Activated CD8-positive, alpha-beta memory T cell treated with anti-CD3 and anti-CD28 coated beads, Interleukin-2, amount 50 U/mL, for 24 hours (primary cell): ENCODE measurements around the gene DPM1.
"Not testable (repeated sequence)": the region's sequence is repeated elsewhere in the genome, so short reads cannot be mapped to it uniquely, and the experiment has no call there.

Experiments
- DNase-seq: peaks from one replicate; pipeline ENCODE4 v3.0.0-alpha.2; 2020; ENCODE audit errors: extremely low read depth

DPM1 gene

DNA sequence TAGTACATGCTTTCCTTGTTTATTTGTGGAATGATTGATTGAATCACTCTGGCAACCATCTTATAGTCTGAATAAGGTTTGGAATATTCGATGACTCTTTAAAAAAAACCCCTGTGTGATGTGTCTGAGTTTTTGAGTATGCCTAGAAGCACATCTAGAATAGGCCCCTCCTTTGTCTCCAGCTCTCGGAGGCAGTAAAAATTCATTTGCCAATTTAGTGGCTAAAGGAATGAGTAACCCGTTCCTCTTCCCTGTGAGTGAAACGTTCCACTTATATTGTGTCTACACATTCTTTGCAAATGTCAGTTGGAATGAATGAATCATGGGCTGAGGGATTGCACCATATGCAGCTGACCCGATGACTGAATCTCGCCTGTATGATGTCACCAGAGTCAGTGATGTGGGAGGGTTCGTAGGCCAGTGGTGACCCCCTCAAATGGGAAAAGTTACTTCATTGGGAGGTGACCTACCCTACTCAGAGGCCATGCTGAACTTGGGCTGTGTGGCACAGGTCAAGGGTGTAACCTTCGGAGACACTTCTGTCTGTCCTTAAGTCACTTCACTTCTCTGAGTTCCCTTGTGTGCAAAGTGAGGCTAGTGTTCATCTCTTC, 21.8 kb upstream of the DPM1 start:
- DNase-seq = no peak

DNA sequence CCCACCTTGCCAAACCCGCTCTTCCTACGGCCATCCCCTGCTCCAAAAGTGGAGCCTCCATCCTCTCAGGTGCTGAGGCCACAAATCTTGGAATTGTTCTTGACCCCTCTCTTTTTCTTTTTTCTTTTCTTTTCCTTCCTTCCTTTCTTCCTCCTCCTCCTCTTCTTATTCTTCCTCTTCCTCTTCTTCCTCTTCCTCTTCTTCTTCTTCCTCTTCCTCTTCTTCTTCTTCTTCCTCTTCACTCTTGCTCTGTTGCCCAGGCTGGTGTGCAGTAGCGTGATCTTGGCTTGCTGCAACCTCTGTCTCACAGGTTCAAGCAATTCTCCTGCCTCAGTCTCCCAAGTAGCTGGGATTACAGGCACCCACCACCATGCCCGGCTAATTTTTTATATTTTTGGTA, 20.2 kb upstream of the DPM1 start:
- not testable (repeated sequence) for DNase-seq

GRCh38 chr20:50977066-50978021, 19.0 kb upstream of the DPM1 start:
- no peak for DNase-seq

- no peak for DNase-seq
Observed at GRCh38 chr20:50975701-50976330, 17.5 kb upstream of the DPM1 start.

- DNase-seq = no peak
Observed at GRCh38 chr20:50969912-50970311, 11.6 kb upstream of the DPM1 start.

DNA sequence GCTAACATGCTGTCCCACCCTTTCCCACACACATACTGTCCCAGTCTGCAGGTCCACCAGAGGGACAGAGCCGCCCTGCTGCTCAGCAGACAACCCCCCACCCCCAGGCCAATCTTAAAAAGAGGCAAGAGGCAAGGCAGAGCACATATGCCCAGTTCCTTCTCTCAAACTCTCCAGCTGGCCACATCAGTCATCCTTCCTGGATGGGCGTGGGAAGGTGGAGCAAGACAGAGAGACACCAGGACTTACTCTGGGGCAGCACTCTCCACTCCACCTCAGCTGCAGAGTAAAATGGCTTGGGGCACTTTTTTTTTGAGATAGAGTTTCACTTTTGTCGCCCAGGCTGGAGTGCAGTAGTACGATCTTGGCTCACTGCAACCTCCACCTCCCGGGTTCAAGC, 11.1 kb upstream of the DPM1 start:
- DNase-seq = no peak

GRCh38 chr20:50968289-50968688, 10.0 kb upstream of the DPM1 start:
- DNase-seq = no peak

DNA sequence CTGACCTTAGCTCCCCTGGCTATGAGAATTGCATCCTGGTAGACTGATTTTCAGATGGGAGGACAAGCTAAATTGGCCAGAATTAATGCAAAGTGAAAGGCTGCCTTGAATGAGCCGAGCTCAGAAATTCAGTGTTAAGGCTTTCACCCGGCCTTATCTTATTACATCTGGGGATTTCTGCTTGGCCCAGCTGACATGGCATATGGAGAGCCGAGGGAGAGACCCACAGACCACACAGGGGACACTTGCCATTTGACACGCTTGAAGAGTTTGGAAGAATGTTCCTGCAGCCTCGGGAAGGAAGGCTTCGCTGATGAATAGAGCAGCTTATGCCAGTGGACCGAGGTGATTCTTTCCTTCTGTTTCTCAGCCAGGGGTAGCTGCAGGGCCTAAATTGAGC, 9.3 kb upstream of the DPM1 start:
- no peak for DNase-seq

GRCh38 chr20:50959543-50960126, 1.3 kb upstream of the DPM1 start:
- no peak for DNase-seq

- DNase-seq = peak; percentile 69
Observed at GRCh38 chr20:50958615-50959542, 547 bp upstream of the DPM1 start, which contains the start of gene MOCS3. Gene MOCS3 (plus strand): TSS chr20:50958818. CDS start chr20:50958843, 25 bp downstream.

GRCh38 chr20:50957276-50957675, 1.1 kb downstream of the DPM1 start:
- no peak for DNase-seq

GRCh38 chr20:50953821-50954220, 4.5 kb downstream of the DPM1 start:
- no peak for DNase-seq

DNA sequence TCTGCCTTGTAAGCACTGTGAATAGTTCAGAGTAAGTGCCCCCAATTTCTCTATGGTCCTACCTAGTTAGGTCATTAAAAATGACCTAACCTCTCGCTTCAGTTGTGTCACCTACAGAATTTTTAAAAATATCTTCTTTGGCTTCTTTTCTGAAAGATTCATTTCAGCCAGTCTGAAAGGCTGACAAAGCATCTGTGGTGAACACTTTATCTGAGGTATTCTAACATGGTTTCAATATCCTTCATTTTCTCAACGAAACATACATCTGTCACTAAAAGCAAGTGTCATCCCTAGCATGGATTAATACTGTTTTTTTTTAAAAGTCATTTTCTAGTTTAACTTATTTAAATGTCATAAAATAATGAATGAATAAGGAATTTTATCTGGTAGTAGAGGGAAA, 5.1 kb downstream of the DPM1 start:
- no peak for DNase-seq

GRCh38 chr20:50948132-50948785, 10.1 kb downstream of the DPM1 start:
- no peak for DNase-seq

- no peak for DNase-seq
Observed at GRCh38 chr20:50943069-50943468, 15.3 kb downstream of the DPM1 start.

DNA sequence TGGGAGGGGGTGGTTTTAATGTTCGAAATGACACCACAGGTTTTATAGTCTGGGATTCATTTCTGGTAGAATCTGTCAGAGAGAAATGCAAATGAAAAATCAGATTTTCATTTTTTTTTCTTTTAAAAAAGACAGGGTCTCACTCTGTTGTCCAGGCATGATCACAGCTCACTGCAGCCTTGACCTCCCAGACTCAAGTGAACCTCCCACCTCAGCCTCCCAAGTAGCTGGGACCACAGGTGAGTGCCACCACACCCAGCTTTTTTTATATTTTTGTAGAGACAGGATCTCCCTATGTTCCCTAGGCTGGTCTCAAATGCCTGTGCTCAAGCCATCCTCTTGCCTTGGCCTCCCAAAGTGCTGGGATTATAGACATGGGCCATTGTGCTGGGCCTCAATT, 24.7 kb downstream of the DPM1 start:
- no peak for DNase-seq

DNA sequence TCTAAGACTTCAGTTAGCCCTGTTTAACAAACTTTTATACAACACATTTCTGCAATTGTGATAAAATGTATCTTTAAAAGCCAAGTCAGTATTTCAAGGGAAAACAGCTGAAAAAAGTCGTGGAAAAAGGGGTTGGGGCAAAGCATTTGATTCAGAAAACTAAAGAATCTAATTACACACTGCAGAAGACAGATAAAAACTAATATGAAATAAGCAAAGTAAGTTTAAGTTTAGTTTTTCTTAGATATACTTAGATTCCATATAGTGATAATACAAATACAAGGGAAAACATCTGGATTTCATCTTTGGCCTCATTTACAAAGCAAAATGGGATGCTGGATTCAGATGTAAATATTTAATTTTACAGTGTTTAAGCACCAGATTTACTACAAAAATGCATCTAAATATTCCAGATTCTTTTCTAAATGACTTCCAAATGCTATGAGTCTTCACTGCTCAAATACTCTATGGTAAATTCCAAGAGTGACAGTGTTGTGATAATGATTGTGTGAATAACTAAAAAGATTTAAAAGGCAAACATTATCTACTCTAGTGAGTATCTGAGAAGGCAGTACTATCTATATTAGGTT, 25.5 kb downstream of the DPM1 start:
- no peak for DNase-seq

- DNase-seq = no peak
Observed at GRCh38 chr20:50932016-50932485, 26.3 kb downstream of the DPM1 start.

DNA sequence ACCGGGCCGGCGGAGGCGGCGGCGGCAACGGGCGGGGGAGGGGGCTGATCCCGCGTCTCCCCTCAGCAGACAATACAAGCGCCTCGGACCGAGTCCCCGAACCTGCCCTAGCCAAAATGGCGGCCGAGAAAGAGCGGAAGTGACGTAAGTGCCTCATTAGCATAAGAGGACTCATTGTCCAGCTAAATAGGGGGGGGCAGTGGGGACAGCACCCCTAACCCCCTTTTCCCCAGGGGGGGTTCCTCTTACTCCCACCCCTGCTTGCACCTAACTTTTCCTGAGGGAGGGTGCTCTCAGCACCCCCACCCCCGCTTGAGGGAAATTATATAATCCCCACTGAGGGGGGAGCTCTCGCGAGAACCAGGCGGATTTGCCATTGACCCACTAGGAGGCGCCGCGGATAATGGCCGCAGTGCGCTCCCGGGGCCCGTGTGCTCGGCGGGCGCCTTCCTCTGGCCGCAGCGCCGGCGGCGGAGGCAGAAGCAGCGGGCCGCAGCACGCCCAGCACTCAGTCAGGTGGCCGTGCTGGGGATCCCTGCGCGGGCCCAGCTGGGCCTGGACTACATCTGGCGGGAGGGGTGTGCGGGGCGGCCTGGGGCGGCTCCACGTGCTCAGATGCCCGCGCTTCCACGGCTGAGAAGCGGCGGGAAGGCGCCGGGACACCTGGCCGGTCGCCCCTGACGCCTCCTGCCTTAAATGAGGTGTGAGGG, 26.9 kb downstream of the DPM1 start, which contains the start of gene ADNP:
TSS of gene ADNP (minus strand) at position 132 of the 710 bp plus-strand sequence. CDS start 27,441 bp downstream, outside the sequence.
- DNase-seq = peak; percentile 70
